Nephron (organoid): ENCODE results near the gene PIP.

Experiments
- H3K27ac Mint-ChIP-seq, 3 experiments: 2 replicates each; pipeline ENCODE4 v1.8.0; 2020; ENCODE audit warnings: mixed read lengths in 3 of 3, mild to moderate bottlenecking in 2 of 3, moderate library complexity in 1 of 3
- H3K27me3 Mint-ChIP-seq: 2 replicates; pipeline ENCODE4 v1.8.0; 2021; ENCODE audit warnings: low read depth, mild to moderate bottlenecking, moderate library complexity, mixed read lengths
- H3K36me3 Mint-ChIP-seq: 2 replicates; pipeline ENCODE4 v1.8.0; 2020; ENCODE audit warnings: low read depth, mixed read lengths
- H3K4me1 Mint-ChIP-seq: 2 replicates; pipeline ENCODE4 v1.8.0; 2020; ENCODE audit warnings: mixed read lengths
- H3K4me3 Mint-ChIP-seq, 3 experiments: 2 replicates each; pipeline ENCODE4 v1.8.0; 2020; ENCODE audit warnings: mild to moderate bottlenecking in 3 of 3, mixed read lengths in 3 of 3, moderate library complexity in 2 of 3
- H3K9me3 Mint-ChIP-seq: 2 replicates; pipeline ENCODE4 v1.8.0; 2020; ENCODE audit warnings: mixed read lengths
- CTCF ChIP-seq, 3 experiments: fragments of 200-600 bp; sonication (generic); IDR thresholded peaks; one replicate each; pipeline ENCODE4 v1.5.0; 2021; ENCODE audit warnings: antibody characterized with exemption in 3 of 3; ENCODE audit not compliant: unreplicated experiment in 3 of 3

PIP gene

GRCh38 chr7:143185551-143185950 lies 53.7 kb downstream of the PIP start:
- Mint-ChIP-seq H3K9me3 (peaks cover 3% of the 10 kb centered on the region), H3K27me3 (no peaks in the 10 kb centered on the region), H3K4me1 (no peaks in the 10 kb centered on the region), H3K4me3 (no peak overlapping the region), H3K36me3 (no peaks in the 10 kb centered on the region), H3K27ac (no peak overlapping the region)
- TF ChIP-seq CTCF (IDR thresholded peaks at IDR 0.05; ENCODE audit: unreplicated experiment in 3 of 3): no peak

- H3K27ac Mint-ChIP-seq: no peak overlapping the region
- H3K9me3 Mint-ChIP-seq: no peaks in the 10 kb centered on the region
- no peaks in the 10 kb centered on the region for H3K36me3 Mint-ChIP-seq
- H3K4me3 Mint-ChIP-seq: no peak overlapping the region
- no peak for TF ChIP-seq CTCF (IDR thresholded peaks at IDR 0.05; ENCODE audit: unreplicated experiment in 3 of 3)
- H3K27me3 Mint-ChIP-seq: no peaks in the 10 kb centered on the region
- no peaks in the 10 kb centered on the region for H3K4me1 Mint-ChIP-seq
Observed at GRCh38 chr7:143188994-143189393, 57.1 kb downstream of the PIP start.
